Smooth muscle cell (in vitro differentiated cells): Measurements from ENCODE around the gene LCE1C. TPM values are rescaled to one million over a fixed set of nuclear protein-coding genes. Genes with fewer than 3 reads are reported as not detected.

Source experiments
- DNase-seq: peaks from one replicate; lab custom pipeline; 2025; ENCODE audit not compliant: unreplicated experiment; lab: John Stamatoyannopoulos, UW
- H2AFZ ChIP-seq: fragments of 200-600 bp; sonication (generic); 2 replicates; pipeline ENCODE4 v1.6.0; 2016; ENCODE audit warnings: antibody characterized with exemption, low read depth, mild to moderate bottlenecking
- H3F3A ChIP-seq: fragments of 200-600 bp; sonication (generic); 2 replicates; pipeline ENCODE4 v1.6.0; 2017; ENCODE audit warnings: antibody characterized with exemption, low read depth
- H3K27ac ChIP-seq: fragments of 200-600 bp; sonication (generic); 2 replicates; pipeline ENCODE4 v1.5.1; 2016; ENCODE audit warnings: low read depth, mild to moderate bottlenecking
- H3K27me3 ChIP-seq: fragments of 200-600 bp; sonication (generic); 2 replicates; pipeline ENCODE4 v1.6.1; 2016; ENCODE audit warnings: low read depth, mild to moderate bottlenecking
- H3K36me3 ChIP-seq: fragments of 200-600 bp; sonication (generic); 2 replicates; pipeline ENCODE4 v1.5.1; 2016; ENCODE audit warnings: low read depth
- H3K4me1 ChIP-seq: fragments of 200-600 bp; sonication (generic); 2 replicates; pipeline ENCODE4 v1.5.1; 2016; ENCODE audit warnings: low read depth
- H3K4me2 ChIP-seq: fragments of 200-600 bp; sonication (generic); 2 replicates; pipeline ENCODE4 v1.6.0; 2016; ENCODE audit warnings: mild to moderate bottlenecking
- H3K4me3 ChIP-seq: fragments of 200-600 bp; sonication (generic); 2 replicates; pipeline ENCODE4 v1.5.1; 2016; ENCODE audit warnings: mild to moderate bottlenecking
- H3K79me2 ChIP-seq: fragments of 200-600 bp; sonication (generic); 2 replicates; pipeline ENCODE4 v1.6.0; 2016; ENCODE audit warnings: low read depth, mild to moderate bottlenecking
- H3K9ac ChIP-seq: fragments of 200-600 bp; sonication (generic); 2 replicates; pipeline ENCODE4 v1.6.0; 2016; ENCODE audit warnings: low read depth
- H3K9me3 ChIP-seq: fragments of 200-600 bp; sonication (generic); replicated peaks from 2 replicates; pipeline ENCODE4 v1.5.1; 2016; ENCODE audit warnings: low read depth
- H4K20me1 ChIP-seq: fragments of 200-600 bp; sonication (generic); 2 replicates; pipeline ENCODE4 v1.6.0; 2016; ENCODE audit warnings: low read depth
- WGBS: methylation state at CpG from one replicate; pipeline ENCODE4 v1.1.7; 2016; ENCODE audit warnings: low lambda C conversion rate; 5-methylcytosine and 5-hydroxymethylcytosine counted together
- polyA plus RNA-seq: library from polyadenylated mRNA; unstranded; fragments of >200 nt; fragmentation: Nextera tagmentation; extraction: Ambion mirVana; gene quantifications from 2 replicates; pipeline ENCODE4 v1.2.1, GENCODE V29; 2016
- total RNA-seq: library from RNA; depleted of rRNA; stranded (reverse); fragments of >200 nt; gene quantifications from 2 replicates; pipeline ENCODE4 v1.2.3, GENCODE V29; 2014
- TF ChIP-seq, protein P1 (sequence below): fragments of 200-600 bp; sonication (generic); IDR thresholded peaks from 2 replicates; pipeline ENCODE4 v1.5.1; 2017; ENCODE audit warnings: borderline replicate concordance, mild to moderate bottlenecking, antibody characterized with exemption; ENCODE audit not compliant: insufficient read depth, poor library complexity, severe bottlenecking

The LCE1C gene
- total and polyA plus RNA-seq, 2 experiments from 2014 or later: not detected

DNA sequence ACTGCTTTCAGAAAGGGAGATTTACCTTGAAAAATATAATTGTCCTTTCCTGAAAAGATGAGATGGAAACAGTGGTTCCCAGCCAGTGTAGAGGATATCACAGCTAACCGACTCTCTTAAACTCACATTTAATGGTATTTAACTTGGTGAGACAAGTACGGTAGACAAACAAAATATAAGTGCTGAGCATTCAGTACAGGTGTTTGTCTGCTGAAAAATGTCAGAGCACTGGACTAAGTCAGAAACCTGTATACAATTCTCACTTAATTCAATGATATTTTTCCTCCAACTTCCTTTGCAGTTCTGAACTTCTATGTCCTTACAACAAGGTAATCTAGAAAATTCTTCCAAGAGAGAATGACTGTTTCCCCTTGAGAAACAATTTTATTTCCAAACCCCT, 5.2 kb upstream of the LCE1C start, which contains the start of gene LCE1B:
TSS of gene LCE1B (plus strand) at position 301 of the 400 bp plus-strand sequence. CDS start 476 bp downstream, outside the sequence.
- WGBS: 84% methylated on average over 2 of the region's 2 CpGs
- H3K9ac ChIP-seq: no peak within 1 kb of the TSS
- H3K36me3 ChIP-seq: no peaks in the 10 kb centered on the region
- no peaks in the 10 kb centered on the region for H3K9me3 ChIP-seq
- H3K79me2 ChIP-seq: no peaks in the 10 kb centered on the region
- no peak within 1 kb of the TSS for H2AFZ ChIP-seq
- H3K4me1 ChIP-seq: no peaks in the 10 kb centered on the region
- no peaks in the 10 kb centered on the region for H4K20me1 ChIP-seq
- no peak within 1 kb of the TSS for H3K27ac ChIP-seq
- H3K27me3 ChIP-seq: no peaks in the 10 kb centered on the region
- no peak within 1 kb of the TSS for H3K4me2 ChIP-seq
- H3F3A ChIP-seq: no peaks in the 10 kb centered on the region
- H3K4me3 ChIP-seq: no peak within 1 kb of the TSS
- no peak for DNase-seq
- TF ChIP-seq, protein P1, sequence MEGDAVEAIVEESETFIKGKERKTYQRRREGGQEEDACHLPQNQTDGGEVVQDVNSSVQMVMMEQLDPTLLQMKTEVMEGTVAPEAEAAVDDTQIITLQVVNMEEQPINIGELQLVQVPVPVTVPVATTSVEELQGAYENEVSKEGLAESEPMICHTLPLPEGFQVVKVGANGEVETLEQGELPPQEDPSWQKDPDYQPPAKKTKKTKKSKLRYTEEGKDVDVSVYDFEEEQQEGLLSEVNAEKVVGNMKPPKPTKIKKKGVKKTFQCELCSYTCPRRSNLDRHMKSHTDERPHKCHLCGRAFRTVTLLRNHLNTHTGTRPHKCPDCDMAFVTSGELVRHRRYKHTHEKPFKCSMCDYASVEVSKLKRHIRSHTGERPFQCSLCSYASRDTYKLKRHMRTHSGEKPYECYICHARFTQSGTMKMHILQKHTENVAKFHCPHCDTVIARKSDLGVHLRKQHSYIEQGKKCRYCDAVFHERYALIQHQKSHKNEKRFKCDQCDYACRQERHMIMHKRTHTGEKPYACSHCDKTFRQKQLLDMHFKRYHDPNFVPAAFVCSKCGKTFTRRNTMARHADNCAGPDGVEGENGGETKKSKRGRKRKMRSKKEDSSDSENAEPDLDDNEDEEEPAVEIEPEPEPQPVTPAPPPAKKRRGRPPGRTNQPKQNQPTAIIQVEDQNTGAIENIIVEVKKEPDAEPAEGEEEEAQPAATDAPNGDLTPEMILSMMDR: no peak

DNA sequence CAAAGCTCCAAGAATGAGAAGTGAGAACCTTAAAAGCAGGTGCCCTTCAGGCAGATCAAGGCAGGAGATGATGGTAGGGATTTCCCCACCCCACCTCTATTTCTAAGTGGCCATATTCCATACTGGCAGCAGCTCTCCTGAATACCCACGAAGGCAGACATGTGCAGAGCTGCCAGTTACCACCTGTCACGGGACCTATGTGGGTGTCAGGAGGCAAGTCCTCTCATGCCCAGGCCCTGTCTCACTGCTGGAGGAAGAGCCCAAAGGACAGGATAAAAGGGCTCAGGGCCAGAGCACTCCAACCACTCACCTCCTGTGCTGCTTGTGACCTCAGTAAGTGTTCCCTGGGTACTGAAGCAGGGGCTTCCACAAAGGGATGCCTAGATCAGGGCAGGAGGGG, 4.6 kb upstream of the LCE1C start:
- no peak overlapping the region for H2AFZ ChIP-seq
- no peaks in the 10 kb centered on the region for H3K27me3 ChIP-seq
- no peaks in the 10 kb centered on the region for H4K20me1 ChIP-seq
- H3K9me3 ChIP-seq: no peaks in the 10 kb centered on the region
- no peak overlapping the region for H3K4me2 ChIP-seq
- 59% methylated on average over 2 of the region's 2 CpGs for WGBS
- H3K4me1 ChIP-seq: no peaks in the 10 kb centered on the region
- H3K4me3 ChIP-seq: no peak overlapping the region
- no peak overlapping the region for H3K9ac ChIP-seq
- DNase-seq: no peak
- H3K27ac ChIP-seq: no peak overlapping the region
- TF ChIP-seq, protein P1: no peak
- no peaks in the 10 kb centered on the region for H3K79me2 ChIP-seq
- H3K36me3 ChIP-seq: no peaks in the 10 kb centered on the region
- no peaks in the 10 kb centered on the region for H3F3A ChIP-seq

DNA sequence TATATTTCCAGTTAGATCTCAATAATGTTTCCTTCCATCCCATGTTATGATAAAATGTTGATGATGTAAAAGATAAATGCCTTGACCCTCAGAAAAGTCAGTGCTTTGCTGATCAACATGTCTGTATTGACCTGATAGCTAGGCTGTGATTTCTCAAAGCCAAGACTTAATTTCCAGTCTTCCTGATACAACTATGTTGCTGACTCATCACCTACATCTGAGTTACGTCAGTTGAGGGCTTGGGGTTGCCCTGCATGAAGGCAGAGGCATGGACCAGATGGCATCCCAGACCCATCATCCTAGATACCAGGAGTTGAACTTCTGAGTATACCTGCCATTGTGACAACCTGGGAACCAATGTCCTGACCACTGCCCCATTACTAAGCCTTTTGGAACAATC, 5.1 kb downstream of the LCE1C start:
- no peaks in the 10 kb centered on the region for H4K20me1 ChIP-seq
- H3K4me1 ChIP-seq: no peaks in the 10 kb centered on the region
- H3K9me3 ChIP-seq: peaks cover 3% of the 10 kb centered on the region
- H2AFZ ChIP-seq: no peak overlapping the region
- H3K27ac ChIP-seq: no peak overlapping the region
- no peak overlapping the region for H3K9ac ChIP-seq
- TF ChIP-seq, protein P1: no peak
- H3K4me3 ChIP-seq: no peak overlapping the region
- H3K27me3 ChIP-seq: no peaks in the 10 kb centered on the region
- H3K4me2 ChIP-seq: no peak overlapping the region
- H3F3A ChIP-seq: no peaks in the 10 kb centered on the region
- no peak for DNase-seq
- 74% methylated on average over 1 of the region's 1 CpG for WGBS
- H3K36me3 ChIP-seq: no peaks in the 10 kb centered on the region
- no peaks in the 10 kb centered on the region for H3K79me2 ChIP-seq

DNA sequence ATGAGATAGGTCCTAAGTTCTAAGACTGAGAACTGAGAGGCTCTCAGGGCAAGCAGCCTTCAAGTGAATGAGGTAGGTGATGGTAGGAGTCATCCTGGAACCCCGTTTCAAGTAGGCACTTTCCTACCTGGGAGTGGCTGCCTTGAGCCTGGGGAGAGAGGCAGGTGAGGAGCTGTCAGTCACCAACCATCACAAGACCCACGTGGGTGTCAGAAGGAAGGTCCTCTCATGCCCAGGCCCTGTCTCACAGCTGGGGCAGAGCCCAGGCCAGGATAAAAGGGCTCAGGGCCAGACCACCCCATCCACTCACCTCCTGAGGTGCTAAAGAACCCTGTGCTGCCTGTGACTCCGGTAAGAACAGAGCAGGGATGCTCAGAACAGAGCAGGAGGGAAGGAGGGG, 10.0 kb downstream of the LCE1C start, which contains the start of gene LCE1D:
TSS of gene LCE1D (plus strand) at position 301 of the 400 bp plus-strand sequence. CDS start 1,074 bp downstream, outside the sequence.
- 23% methylated on average over 3 of the region's 3 CpGs for WGBS
- Histone ChIP-seq H3K27ac (no peak within 1 kb of the TSS), H3K9me3 (peaks cover 3% of the 10 kb centered on the region), H3K4me2 (no peak within 1 kb of the TSS), H3K4me1 (no peaks in the 10 kb centered on the region), H3F3A (no peaks in the 10 kb centered on the region), H4K20me1 (no peaks in the 10 kb centered on the region), H3K36me3 (no peaks in the 10 kb centered on the region), H3K27me3 (no peaks in the 10 kb centered on the region), H3K4me3 (no peak within 1 kb of the TSS), H3K79me2 (no peaks in the 10 kb centered on the region), H3K9ac (no peak within 1 kb of the TSS), H2AFZ (no peak within 1 kb of the TSS)
- DNase-seq: no peak
- TF ChIP-seq, protein P1: no peak
